ENCODE results near the gene TFAP2A.

DNA sequence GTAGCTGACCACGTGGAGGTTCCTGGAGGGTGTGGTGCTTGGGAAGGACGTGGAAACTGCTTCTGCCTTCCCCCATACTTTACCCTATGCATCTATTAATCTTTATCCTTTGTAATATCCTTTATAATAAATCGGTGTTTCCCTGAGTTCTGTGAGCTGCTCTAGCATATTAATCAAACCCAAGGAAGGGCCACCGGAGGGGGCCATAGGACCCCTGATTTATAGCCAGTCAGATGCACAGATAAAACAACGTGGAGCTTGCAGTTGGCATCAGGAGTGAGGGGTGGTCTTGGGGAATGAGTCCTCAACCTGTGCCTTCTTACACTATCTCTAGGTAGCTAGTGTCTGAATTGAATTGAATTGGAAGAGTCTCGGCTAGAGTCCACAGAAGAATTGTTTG lies 36.5 kb upstream of the TFAP2A start:
- TF ChIP-seq, protein P1, sequence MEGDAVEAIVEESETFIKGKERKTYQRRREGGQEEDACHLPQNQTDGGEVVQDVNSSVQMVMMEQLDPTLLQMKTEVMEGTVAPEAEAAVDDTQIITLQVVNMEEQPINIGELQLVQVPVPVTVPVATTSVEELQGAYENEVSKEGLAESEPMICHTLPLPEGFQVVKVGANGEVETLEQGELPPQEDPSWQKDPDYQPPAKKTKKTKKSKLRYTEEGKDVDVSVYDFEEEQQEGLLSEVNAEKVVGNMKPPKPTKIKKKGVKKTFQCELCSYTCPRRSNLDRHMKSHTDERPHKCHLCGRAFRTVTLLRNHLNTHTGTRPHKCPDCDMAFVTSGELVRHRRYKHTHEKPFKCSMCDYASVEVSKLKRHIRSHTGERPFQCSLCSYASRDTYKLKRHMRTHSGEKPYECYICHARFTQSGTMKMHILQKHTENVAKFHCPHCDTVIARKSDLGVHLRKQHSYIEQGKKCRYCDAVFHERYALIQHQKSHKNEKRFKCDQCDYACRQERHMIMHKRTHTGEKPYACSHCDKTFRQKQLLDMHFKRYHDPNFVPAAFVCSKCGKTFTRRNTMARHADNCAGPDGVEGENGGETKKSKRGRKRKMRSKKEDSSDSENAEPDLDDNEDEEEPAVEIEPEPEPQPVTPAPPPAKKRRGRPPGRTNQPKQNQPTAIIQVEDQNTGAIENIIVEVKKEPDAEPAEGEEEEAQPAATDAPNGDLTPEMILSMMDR (IDR thresholded peaks at IDR 0.05 in 2 of 3, conservative IDR thresholded peaks at IDR 0.05 in 1 of 3; ENCODE audit: control insufficient read depth in 2 of 3, extremely low read depth in 1 of 3, insufficient read depth in 1 of 3, low read depth in 3 of 3, low read length in 3 of 3), result no peak; a peak in 1 of 6 replicates
- TF ChIP-seq TCF3 (IDR thresholded peaks at IDR 0.05; ENCODE audit: borderline replicate concordance, insufficient read depth, low read depth, low read length), result no peak
- TF ChIP-seq, protein P2, sequence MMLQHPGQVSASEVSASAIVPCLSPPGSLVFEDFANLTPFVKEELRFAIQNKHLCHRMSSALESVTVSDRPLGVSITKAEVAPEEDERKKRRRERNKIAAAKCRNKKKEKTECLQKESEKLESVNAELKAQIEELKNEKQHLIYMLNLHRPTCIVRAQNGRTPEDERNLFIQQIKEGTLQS (IDR thresholded peaks at IDR 0.05; ENCODE audit: borderline replicate concordance, extremely low read depth, low read depth, low read length), result no peak
- no peak for TF ChIP-seq HCFC1 (IDR thresholded peaks at IDR 0.05; ENCODE audit: low read length)
- TF ChIP-seq, protein P3, sequence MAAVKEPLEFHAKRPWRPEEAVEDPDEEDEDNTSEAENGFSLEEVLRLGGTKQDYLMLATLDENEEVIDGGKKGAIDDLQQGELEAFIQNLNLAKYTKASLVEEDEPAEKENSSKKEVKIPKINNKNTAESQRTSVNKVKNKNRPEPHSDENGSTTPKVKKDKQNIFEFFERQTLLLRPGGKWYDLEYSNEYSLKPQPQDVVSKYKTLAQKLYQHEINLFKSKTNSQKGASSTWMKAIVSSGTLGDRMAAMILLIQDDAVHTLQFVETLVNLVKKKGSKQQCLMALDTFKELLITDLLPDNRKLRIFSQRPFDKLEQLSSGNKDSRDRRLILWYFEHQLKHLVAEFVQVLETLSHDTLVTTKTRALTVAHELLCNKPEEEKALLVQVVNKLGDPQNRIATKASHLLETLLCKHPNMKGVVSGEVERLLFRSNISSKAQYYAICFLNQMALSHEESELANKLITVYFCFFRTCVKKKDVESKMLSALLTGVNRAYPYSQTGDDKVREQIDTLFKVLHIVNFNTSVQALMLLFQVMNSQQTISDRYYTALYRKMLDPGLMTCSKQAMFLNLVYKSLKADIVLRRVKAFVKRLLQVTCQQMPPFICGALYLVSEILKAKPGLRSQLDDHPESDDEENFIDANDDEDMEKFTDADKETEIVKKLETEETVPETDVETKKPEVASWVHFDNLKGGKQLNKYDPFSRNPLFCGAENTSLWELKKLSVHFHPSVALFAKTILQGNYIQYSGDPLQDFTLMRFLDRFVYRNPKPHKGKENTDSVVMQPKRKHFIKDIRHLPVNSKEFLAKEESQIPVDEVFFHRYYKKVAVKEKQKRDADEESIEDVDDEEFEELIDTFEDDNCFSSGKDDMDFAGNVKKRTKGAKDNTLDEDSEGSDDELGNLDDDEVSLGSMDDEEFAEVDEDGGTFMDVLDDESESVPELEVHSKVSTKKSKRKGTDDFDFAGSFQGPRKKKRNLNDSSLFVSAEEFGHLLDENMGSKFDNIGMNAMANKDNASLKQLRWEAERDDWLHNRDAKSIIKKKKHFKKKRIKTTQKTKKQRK (IDR thresholded peaks at IDR 0.05; ENCODE audit: low read depth, low read length), result no peak
- no peak for TF ChIP-seq NR2C2 (IDR thresholded peaks at IDR 0.05; ENCODE audit: borderline replicate concordance, control insufficient read depth, insufficient read length, low read depth)
